Activated T-cell treated with anti-CD3 and anti-CD28 coated beads, Interleukin-2, amount 50 U/mL, for 72 hours (primary cell): ENCODE measurements around the gene EIF1B. TPM values are rescaled to one million over a fixed set of nuclear protein-coding genes. Genes with fewer than 3 reads are reported as not detected.
A peak's percentile ranks its signal among the peaks of the same experiment; 100 is the strongest.
"Not testable (repeated sequence)": the region's sequence is repeated elsewhere in the genome, so short reads cannot be mapped to it uniquely, and the experiment has no call there.

Source experiments
- ATAC-seq, 2 donors: fragments of 150-1000 bp; cut with Tn5 transposase; replicated peaks in 1 of 2; 2 replicates each; pipeline ENCODE4 v1.10.0; 2021; ENCODE audit warnings: moderate library complexity in 2 of 2, mild to moderate bottlenecking in 1 of 2
- DNase-seq, 2 donors: peaks; one replicate each; pipeline ENCODE4 v3.0.0; 2021 to 2022; ENCODE audit warnings: mixed read lengths in 1 of 2
- H3K27ac Mint-ChIP-seq: one replicate; pipeline ENCODE4 v1.8.0; 2022; ENCODE audit warnings: mild to moderate bottlenecking, moderate library complexity, mixed read lengths
- H3K27me3 Mint-ChIP-seq: one replicate; pipeline ENCODE4 v1.8.0; 2022; ENCODE audit warnings: low read depth, mixed read lengths
- H3K36me3 Mint-ChIP-seq, 2 donors: one replicate each; pipeline ENCODE4 v1.8.0; 2022; ENCODE audit warnings: mixed read lengths in 2 of 2, mild to moderate bottlenecking in 1 of 2; ENCODE audit not compliant: insufficient read depth in 2 of 2
- H3K4me1 Mint-ChIP-seq: one replicate; pipeline ENCODE4 v1.8.0; 2022; ENCODE audit warnings: low read depth, mixed read lengths
- H3K4me3 Mint-ChIP-seq, 2 donors: one replicate each; pipeline ENCODE4 v1.8.0; 2022; ENCODE audit warnings: mild to moderate bottlenecking in 2 of 2, mixed read lengths in 2 of 2, moderate library complexity in 2 of 2
- H3K9me3 Mint-ChIP-seq, 2 donors: one replicate each; pipeline ENCODE4 v1.8.0; 2022; ENCODE audit warnings: mixed read lengths in 2 of 2
- total RNA-seq, 2 donors: library from RNA; stranded (reverse); gene quantifications; one replicate each; pipeline ENCODE4 v1.2.3, GENCODE V29; 2022

EIF1B gene
- 10 to 100 TPM; 89.6 to 92.4 TPM for total RNA-seq

DNA sequence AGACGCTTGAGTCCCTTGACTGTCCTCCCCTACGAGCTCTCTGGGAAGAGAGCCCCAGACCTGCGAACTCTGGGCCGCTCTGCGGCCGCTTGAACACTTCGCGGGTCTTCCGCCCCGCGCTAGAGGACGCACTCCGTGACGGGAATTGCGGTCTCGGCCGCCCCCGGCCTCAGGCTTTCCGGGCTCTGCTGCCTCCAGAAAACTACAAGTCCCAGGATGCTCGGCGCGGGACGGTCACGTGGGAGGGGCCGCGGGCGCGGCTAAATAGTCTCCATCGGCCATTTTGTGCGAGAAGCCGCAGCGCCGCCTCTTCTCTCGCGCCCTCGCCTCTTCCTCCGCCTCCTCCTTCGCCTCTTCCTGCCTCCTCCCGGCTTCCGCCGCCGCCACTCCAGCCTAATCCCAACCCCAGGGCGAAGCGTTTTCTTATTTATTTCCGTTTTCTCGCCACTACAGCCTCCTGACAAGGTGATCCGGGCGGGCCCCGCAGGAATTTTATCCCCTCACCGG is at the start of gene EIF1B:
TSS of gene EIF1B (plus strand) at position 290 of the 507 bp plus-strand sequence. CDS start 235 bp downstream, outside the sequence.
- no peaks in the 10 kb centered on the region for H3K9me3 Mint-ChIP-seq
- ATAC-seq (peak; percentile 94), DNase-seq (peak; percentile 98 to 99)
- H3K4me1 Mint-ChIP-seq: peaks cover 29% of the 10 kb centered on the region
- peak within 1 kb of the TSS; percentile 99 for H3K4me3 Mint-ChIP-seq
- peak within 1 kb of the TSS; percentile 100 for H3K27ac Mint-ChIP-seq
- H3K27me3 Mint-ChIP-seq: no peaks in the 10 kb centered on the region
- H3K36me3 Mint-ChIP-seq: peaks cover 4 to 20% of the 10 kb centered on the region in 2 donors

DNA sequence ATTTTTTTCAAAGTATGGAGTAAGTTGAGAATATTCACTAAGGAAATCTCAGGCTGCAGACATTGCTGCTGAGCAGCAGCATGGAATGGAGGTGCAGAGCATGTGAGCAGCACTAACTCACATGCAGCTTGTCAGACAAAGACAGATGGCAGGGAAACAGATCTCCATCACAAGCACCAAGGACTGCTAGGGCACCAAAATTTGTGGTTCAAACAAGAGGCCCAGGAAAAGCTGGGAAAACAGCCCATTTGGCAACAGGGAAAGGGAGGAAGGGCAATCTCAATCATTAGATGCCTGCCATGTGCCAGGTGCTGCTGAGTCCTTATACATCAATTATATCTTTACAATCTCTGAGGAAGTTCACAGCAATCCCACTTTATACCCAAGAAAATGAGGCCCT is 47.2 kb upstream of the EIF1B start:
- Mint-ChIP-seq H3K4me1 (no peaks in the 10 kb centered on the region), H3K27me3 (no peaks in the 10 kb centered on the region), H3K4me3 (no peak overlapping the region), H3K36me3 (no peaks in the 10 kb centered on the region), H3K27ac (no peak overlapping the region), H3K9me3 (no peaks in the 10 kb centered on the region)
- DNase-seq: no peak
- no peak for ATAC-seq

DNA sequence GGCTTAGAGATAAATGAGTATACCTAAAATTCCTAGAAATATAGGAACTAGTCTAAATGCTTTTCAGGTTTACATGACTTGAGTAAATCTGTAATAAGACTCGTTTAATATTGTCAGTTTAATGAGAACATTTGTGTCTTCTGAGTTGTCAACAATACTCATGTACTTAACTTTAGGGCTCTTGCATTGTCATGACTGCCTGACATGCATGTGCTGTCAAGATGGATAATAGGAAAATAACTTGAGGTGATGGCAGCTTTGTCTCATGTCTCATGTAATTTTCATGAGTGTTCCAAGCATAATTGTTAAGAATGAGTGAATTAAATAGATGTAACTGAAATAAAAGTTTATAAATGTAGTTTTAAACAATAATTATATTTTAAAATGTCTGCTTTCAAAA is 45.1 kb upstream of the EIF1B start:
- no peak for DNase-seq
- Mint-ChIP-seq H3K36me3 (no peaks in the 10 kb centered on the region), H3K27ac (no peak overlapping the region), H3K4me3 (no peak overlapping the region), H3K9me3 (no peaks in the 10 kb centered on the region), H3K27me3 (no peaks in the 10 kb centered on the region), H3K4me1 (no peaks in the 10 kb centered on the region)
- no peak for ATAC-seq

DNA sequence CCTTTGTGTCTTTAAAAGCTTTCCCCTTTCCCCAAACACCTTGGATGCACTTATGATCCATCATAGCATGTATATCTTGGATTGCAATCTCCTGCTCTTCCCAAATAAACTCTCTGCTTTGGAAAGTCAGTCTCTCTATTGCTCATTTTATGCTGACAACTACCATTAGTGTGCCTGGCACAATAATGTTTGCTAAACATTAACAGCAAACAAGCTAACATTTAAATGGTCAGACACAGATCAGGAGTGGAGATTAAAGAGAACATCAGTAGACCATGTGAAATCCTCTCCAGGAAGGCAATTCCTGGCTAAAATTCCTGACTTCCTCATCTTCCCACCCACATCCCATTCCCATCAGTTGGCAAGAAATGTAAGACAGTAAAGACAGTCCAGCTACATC is 44.3 kb upstream of the EIF1B start:
- Mint-ChIP-seq H3K9me3 (no peaks in the 10 kb centered on the region), H3K27me3 (no peaks in the 10 kb centered on the region), H3K27ac (no peak overlapping the region), H3K36me3 (no peaks in the 10 kb centered on the region), H3K4me1 (no peaks in the 10 kb centered on the region), H3K4me3 (no peak overlapping the region)
- DNase-seq: no peak
- ATAC-seq: no peak

DNA sequence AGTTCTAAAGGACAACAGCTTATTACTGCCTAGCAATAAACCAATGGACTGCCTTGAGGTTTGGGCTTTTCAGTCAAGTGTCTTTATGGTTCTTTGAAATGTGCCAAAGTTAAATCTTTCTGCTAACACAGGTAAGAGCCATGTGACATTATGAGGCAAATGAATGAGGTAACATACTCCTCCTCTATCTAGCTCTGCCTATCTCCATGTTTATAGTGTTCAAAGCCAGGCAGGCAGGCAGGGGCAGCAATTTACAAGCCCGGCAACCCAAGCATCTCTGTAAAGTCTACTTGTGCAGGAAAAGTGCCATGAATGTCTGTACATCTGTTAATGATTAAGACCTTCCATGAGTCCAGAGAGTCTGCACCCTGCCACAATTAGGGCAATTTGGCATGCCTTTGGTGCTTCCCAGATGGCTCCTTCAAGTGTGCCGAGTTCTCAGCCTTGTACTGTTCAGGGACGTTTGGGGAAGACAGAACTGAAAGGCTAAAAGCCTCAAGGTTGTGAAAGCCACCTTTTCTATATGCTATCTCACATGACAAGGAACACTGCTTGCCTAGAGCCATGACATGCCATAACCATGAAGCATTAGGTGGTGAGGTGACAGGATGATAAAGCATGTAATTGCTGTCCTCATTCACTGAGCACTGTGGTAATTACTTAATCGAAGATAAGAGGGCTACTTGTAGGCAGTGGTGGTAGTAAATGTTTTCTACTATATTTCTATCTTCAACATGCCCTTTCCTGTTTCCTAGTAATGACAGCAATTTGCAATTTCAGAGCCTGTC is 41.4 kb upstream of the EIF1B start:
- H3K9me3 Mint-ChIP-seq: no peaks in the 10 kb centered on the region
- H3K27me3 Mint-ChIP-seq: no peaks in the 10 kb centered on the region
- H3K4me1 Mint-ChIP-seq: no peaks in the 10 kb centered on the region
- no peak overlapping the region for H3K4me3 Mint-ChIP-seq
- no peak for DNase-seq
- H3K36me3 Mint-ChIP-seq: peaks cover 0 to 1% of the 10 kb centered on the region in 2 donors
- no peak overlapping the region for H3K27ac Mint-ChIP-seq
- ATAC-seq: no peak

DNA sequence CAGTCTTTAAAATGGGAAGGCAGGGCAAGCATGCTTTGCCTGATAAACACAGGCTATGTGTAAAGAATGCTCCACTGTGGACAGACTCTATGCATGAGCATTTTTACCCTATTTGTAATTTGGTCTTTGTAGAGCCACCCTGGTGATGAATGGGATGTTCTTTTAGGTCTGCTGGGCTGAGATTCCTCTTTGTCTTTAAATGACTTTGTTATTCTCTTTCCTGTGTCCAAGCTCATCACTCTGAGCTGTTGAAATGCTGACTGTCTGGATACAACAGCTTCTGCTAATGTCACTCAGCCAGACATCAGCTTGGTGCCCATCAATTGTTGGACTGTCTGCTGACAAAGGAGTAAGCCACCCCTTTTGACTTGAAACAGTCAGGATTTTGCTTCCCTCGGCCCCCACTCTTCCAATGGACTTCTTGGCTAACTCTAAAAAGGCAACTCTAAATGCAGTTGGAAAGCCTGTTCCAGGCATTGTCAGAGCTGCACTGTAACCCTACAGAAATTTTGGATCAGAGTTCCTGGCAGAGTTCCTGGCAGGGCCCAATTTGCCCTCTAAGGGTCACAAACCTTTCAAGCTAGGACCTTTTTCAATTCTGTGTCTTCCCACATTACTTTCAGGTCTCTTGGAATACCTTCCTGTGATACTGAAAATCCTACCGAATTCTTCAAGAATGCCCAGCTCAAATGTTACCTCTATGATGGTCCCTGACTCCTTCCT is 40.5 kb upstream of the EIF1B start:
- H3K27ac Mint-ChIP-seq: no peak overlapping the region
- H3K36me3 Mint-ChIP-seq: peaks cover 0 to 1% of the 10 kb centered on the region in 2 donors
- no peak overlapping the region for H3K4me3 Mint-ChIP-seq
- no peaks in the 10 kb centered on the region for H3K9me3 Mint-ChIP-seq
- ATAC-seq: no peak
- no peaks in the 10 kb centered on the region for H3K27me3 Mint-ChIP-seq
- no peak for DNase-seq
- no peaks in the 10 kb centered on the region for H3K4me1 Mint-ChIP-seq

DNA sequence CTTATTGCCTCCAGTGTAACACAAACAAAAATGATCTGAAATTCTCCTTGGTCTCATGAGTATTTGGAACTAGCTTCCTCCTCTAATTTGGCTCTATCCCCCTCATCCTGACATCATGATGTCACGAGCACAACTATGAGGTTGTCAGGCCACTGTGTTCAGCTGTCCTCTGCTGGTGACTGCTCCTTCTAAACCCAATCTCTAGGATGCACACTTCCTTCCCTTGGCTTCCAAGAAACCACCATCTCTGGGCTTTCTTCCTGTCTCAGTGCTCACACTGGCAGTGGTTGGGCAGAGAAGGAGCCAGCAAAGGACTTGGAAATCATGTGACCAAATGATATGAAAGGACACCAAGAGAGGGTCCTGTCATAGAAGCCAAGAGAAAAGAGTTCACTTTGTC is 30.7 kb upstream of the EIF1B start:
- ATAC-seq: no peak
- Mint-ChIP-seq H3K4me1 (no peaks in the 10 kb centered on the region), H3K27me3 (no peaks in the 10 kb centered on the region), H3K27ac (no peak overlapping the region), H3K9me3 (peaks cover 0 to 3% of the 10 kb centered on the region in 2 donors), H3K4me3 (no peak overlapping the region), H3K36me3 (peaks cover 0 to 5% of the 10 kb centered on the region in 2 donors)
- DNase-seq: no peak

DNA sequence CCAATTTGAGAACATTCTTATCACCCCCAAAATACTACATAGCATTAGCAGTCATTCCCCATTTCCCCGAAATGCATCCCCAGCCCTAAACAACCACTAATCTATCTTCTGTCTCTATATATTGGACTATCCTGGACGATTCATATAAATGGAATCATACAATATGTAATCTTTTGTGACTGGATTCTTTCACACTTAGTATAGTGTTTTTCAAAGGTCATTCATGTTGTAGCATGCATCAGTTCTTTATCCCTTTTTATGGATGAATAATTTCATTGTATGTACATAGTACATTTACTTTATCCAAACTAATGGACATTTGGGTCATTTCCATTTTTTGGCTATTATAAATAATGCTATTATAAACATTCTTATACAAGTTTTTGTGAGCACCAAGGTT is 27.5 kb upstream of the EIF1B start:
- Mint-ChIP-seq H3K4me1 (no peaks in the 10 kb centered on the region), H3K27ac (no peak overlapping the region)

DNA sequence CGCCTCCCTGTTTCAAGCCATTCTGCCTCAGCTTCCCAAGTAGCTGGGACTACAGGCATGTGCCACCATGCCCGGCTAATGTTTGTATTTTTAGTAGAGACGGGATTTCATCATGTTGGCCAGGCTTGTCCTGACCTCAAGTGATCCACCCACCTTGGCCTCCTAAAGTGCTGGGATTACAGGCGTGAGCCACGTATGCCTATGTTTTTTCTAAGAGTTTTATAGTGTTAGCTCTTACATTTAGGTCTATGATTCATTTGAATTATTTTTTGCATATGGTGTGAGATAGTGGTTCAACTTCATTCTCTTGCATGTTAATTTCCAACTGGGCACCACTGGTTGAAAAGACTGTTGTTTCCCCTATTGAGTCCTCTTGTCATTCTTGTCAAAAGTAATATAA is 26.4 kb upstream of the EIF1B start:
- not testable (repeated sequence) for H3K4me3 Mint-ChIP-seq, H3K27me3 Mint-ChIP-seq, H3K4me1 Mint-ChIP-seq, H3K36me3 Mint-ChIP-seq, DNase-seq, H3K27ac Mint-ChIP-seq, ATAC-seq, H3K9me3 Mint-ChIP-seq

More for the DNA sequence above, 27.5 kb upstream of the EIF1B start:
- Mint-ChIP-seq H3K9me3 (no peaks in the 10 kb centered on the region), H3K27me3 (no peaks in the 10 kb centered on the region), H3K4me3 (no peak overlapping the region), H3K36me3 (peaks cover 0 to 2% of the 10 kb centered on the region in 2 donors)
- ATAC-seq (no peak), DNase-seq (no peak)

DNA sequence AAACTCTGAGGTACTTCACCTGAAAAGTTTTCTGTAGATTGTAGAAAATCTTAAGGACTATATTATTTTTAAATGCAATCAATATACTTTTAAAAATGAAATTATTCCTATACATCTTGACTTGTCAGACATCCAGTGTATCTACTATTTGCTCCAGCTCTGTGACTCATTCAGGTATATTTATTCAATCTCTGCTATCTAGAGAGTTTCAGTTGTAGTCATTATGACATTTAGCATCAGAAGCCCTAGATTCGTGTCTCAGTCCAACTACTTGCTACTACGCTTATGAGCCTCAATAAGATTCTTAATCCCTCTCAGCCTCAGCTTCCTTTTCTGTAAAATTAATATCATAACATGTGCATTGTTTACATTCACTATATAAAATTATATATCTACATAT is 22.3 kb upstream of the EIF1B start:
- Mint-ChIP-seq H3K4me1 (peaks cover 5% of the 10 kb centered on the region), H3K36me3 (peaks cover 0 to 4% of the 10 kb centered on the region in 2 donors), H3K4me3 (no peak overlapping the region), H3K27me3 (no peaks in the 10 kb centered on the region), H3K9me3 (no peaks in the 10 kb centered on the region), H3K27ac (no peak overlapping the region)
- ATAC-seq: no peak
- no peak for DNase-seq

DNA sequence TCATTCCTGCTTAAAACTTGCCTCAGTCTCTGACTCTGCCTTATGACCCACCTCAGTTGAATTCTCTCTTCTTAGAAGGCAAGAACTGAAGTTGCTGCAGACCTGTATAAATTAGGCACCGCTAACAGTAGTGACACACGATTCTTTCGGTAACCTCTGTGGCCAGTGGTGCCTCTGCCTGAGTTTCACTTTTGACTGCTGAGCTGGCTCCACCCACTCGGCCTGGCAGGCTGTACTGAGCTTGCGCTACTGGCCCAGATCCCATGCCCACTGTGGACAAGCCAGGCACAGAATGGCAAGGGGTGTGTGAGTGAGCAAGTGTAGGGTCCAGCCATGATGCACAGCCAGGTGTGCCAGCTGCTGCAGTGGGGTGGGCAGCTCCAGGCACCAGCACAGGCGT is 19.1 kb upstream of the EIF1B start:
- Mint-ChIP-seq H3K27me3 (no peaks in the 10 kb centered on the region), H3K36me3 (peaks cover 0 to 2% of the 10 kb centered on the region in 2 donors), H3K27ac (no peak overlapping the region), H3K4me1 (peaks cover 5% of the 10 kb centered on the region), H3K9me3 (no peaks in the 10 kb centered on the region), H3K4me3 (peak overlapping the region in 1 of 2 donors; percentile 51)
- DNase-seq: peak in 1 of 2 donors; percentile 8
- peak; percentile 39 to 79 for ATAC-seq

DNA sequence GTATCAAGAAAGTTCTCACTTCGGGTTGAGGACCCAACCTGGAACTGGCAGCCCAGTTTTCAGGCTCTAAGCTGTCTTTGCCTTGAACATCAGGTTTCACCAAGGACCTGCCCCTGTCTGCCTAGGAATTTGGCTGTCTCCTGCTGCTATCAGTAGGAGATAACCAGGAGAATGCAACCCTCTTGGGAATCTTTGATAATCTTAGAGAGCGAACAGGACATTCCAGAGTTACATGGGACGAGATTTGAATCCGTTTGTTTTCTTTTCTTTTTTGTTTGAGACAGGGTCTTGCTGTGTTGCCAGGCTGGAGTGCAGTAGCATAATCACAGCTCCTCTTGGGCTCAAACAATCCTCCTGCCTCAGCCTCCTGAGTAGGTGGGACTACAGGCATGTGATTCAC is 18.0 kb upstream of the EIF1B start:
- H3K27me3 Mint-ChIP-seq: no peaks in the 10 kb centered on the region
- H3K27ac Mint-ChIP-seq: no peak overlapping the region
- no peak overlapping the region for H3K4me3 Mint-ChIP-seq
- H3K9me3 Mint-ChIP-seq: no peaks in the 10 kb centered on the region
- peaks cover 0 to 2% of the 10 kb centered on the region in 2 donors for H3K36me3 Mint-ChIP-seq
- DNase-seq (no peak), ATAC-seq (no peak)
- peaks cover 5% of the 10 kb centered on the region for H3K4me1 Mint-ChIP-seq

DNA sequence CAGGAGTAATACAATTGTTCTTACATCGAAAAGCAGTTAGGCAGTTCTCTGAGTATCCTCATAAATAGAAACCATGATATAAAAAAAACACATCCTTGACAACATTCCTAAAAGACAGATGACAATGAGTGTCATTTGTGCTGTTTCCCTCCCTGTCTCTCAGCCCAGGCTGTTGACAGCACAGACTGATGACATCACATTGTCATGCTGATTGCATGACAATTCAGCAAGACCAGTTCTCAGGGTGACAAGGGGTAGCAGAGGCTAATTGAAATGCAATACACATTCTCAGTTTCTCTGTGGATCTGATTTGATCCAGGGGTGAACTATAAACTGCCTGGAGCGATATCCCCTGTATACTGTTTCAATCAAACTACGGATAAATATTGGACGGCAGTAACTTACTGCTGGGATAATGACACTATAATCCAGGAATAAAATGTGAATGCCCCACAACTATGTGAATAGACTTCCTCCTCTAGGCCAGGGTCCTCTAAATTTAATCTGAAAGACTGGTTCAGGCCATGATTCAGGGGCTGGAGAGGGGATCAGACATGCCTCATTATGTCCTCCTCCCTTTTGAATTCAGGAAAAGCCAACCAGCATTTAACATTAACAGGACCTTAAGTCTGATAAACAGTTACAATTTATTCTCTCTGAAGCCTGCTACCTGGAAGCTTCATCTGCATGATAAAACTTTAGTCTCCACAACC is 16.7 kb upstream of the EIF1B start:
- peaks cover 0 to 2% of the 10 kb centered on the region in 2 donors for H3K36me3 Mint-ChIP-seq
- ATAC-seq (no peak), DNase-seq (no peak)
- no peaks in the 10 kb centered on the region for H3K27me3 Mint-ChIP-seq
- H3K9me3 Mint-ChIP-seq: no peaks in the 10 kb centered on the region
- no peak overlapping the region for H3K4me3 Mint-ChIP-seq
- no peak overlapping the region for H3K27ac Mint-ChIP-seq
- H3K4me1 Mint-ChIP-seq: peaks cover 5% of the 10 kb centered on the region
